Bronchial epithelial cell (primary cell): ENCODE results near the gene TRIAP1. TPM values are rescaled to one million over a fixed set of nuclear protein-coding genes. Genes with fewer than 3 reads are reported as not detected.
"Not testable (repeated sequence)": the region's sequence is repeated elsewhere in the genome, so short reads cannot be mapped to it uniquely, and the experiment has no call there.

Experiments used
- DNase-seq: peaks from one replicate; pipeline ENCODE4 v3.0.0-alpha.2; 2010; ENCODE audit warnings: low read depth
- FAIRE-seq: peaks from 2 replicates; lab custom pipeline; 2011; peaks lifted over from hg19 to GRCh38; lab: Jason Lieb, UNC
- H3K27me3 ChIP-seq: 2 replicates; pipeline ENCODE4 v1.5.1; 2011; ENCODE audit warnings: low read length; ENCODE audit not compliant: control insufficient read depth, insufficient read depth
- H3K36me3 ChIP-seq: 2 replicates; pipeline ENCODE4 v1.5.1; 2011; ENCODE audit warnings: low read length; ENCODE audit not compliant: control insufficient read depth, insufficient read depth
- H3K4me3 ChIP-seq: 2 replicates; pipeline ENCODE4 v1.5.1; 2011; ENCODE audit warnings: mild to moderate bottlenecking, low read depth, low read length, control low read depth
- total RNA-seq: library from RNA; depleted of rRNA; stranded (reverse); fragments of >200 nt; gene quantifications from 2 replicates; pipeline ENCODE4 v1.2.1, GENCODE V29; 2014
- TF ChIP-seq, protein P1 (sequence below): IDR thresholded peaks from 2 replicates; pipeline ENCODE4 v1.5.1; 2011; ENCODE audit warnings: mild to moderate bottlenecking, moderate library complexity, low read length, control low read depth, inconsistent platforms; ENCODE audit not compliant: insufficient read depth, severe bottlenecking

TRIAP1 gene
- total RNA-seq, 1 donor from 2014 or later, result 40.5 TPM

GRCh38 chr12:120488057-120488640 is 42.0 kb upstream of the TRIAP1 start:
- H3K4me3 ChIP-seq, result no peak overlapping the region
- DNase-seq, result no peak
- no peaks in the 10 kb centered on the region for H3K27me3 ChIP-seq
- H3K36me3 ChIP-seq, result peaks cover 2% of the 10 kb centered on the region
- FAIRE-seq, result no peak
- TF ChIP-seq, protein P1, sequence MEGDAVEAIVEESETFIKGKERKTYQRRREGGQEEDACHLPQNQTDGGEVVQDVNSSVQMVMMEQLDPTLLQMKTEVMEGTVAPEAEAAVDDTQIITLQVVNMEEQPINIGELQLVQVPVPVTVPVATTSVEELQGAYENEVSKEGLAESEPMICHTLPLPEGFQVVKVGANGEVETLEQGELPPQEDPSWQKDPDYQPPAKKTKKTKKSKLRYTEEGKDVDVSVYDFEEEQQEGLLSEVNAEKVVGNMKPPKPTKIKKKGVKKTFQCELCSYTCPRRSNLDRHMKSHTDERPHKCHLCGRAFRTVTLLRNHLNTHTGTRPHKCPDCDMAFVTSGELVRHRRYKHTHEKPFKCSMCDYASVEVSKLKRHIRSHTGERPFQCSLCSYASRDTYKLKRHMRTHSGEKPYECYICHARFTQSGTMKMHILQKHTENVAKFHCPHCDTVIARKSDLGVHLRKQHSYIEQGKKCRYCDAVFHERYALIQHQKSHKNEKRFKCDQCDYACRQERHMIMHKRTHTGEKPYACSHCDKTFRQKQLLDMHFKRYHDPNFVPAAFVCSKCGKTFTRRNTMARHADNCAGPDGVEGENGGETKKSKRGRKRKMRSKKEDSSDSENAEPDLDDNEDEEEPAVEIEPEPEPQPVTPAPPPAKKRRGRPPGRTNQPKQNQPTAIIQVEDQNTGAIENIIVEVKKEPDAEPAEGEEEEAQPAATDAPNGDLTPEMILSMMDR, result no peak

GRCh38 chr12:120487552-120487951 is 41.4 kb upstream of the TRIAP1 start:
- not testable (repeated sequence) for FAIRE-seq, H3K4me3 ChIP-seq, DNase-seq

DNA sequence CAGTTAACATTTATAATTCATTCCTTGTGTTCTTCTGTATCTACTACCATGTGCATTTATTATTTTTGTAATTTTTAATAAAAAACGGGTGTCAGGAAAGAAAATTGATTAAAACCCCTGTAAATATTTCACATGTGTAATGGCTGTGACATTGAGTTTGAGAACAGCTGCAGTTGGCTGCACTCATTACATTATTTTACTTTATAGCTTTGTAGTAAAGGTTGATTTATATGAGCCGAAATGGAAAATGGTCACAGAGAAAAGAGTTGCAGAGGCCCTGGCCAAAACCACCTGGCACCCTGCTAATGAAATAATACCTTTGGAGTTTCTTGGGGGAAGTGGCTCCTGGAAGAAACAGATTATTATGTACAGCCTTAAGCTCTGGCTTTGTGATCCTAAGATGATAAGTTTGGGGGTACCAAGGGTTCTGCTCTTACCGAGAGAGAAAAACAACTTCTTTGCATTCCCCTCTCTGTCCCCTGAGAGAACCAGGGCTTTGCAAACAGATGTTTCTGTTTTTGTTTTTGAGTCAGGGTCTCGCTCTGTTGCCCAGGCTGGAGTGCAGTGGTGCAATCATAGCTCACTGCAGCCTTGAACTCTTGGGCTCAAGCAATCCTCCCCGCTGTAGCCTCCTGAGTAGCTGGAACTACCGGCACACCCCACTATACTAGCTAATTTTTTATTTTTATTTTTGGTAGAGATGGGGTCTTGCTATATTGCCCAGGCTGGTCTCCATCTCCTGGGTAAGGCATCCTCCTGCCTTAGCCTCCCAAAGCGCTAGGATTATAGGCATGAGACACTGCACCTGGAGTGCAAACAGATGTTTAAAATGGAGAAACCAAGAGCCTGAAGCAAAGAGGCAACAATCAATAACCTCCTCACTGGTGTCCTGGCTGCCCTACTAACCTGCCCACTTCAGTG is 40.0 kb upstream of the TRIAP1 start:
- no peak for DNase-seq
- H3K36me3 ChIP-seq, result no peaks in the 10 kb centered on the region
- TF ChIP-seq, protein P1, result no peak
- no peaks in the 10 kb centered on the region for H3K27me3 ChIP-seq
- no peak overlapping the region for H3K4me3 ChIP-seq
- no peak for FAIRE-seq

More at GRCh38 chr12:120487552-120487951, 41.4 kb upstream of the TRIAP1 start:
- H3K27me3 ChIP-seq, H3K36me3 ChIP-seq: not testable (repeated sequence)

- DNase-seq, result no peak
These were observed 37.4 kb upstream of the TRIAP1 start for GRCh38 chr12:120483621-120484020.

GRCh38 chr12:120481022-120481767 is 35.0 kb upstream of the TRIAP1 start:
- DNase-seq (no peak), FAIRE-seq (no peak)
- TF ChIP-seq, protein P1, result no peak
- Histone ChIP-seq H3K36me3 (no peaks in the 10 kb centered on the region), H3K27me3 (no peaks in the 10 kb centered on the region), H3K4me3 (no peak overlapping the region)

More at GRCh38 chr12:120483621-120484020, 37.4 kb upstream of the TRIAP1 start:
- no peak overlapping the region for H3K4me3 ChIP-seq
- no peaks in the 10 kb centered on the region for H3K36me3 ChIP-seq
- TF ChIP-seq, protein P1, result no peak
- FAIRE-seq, result no peak
- H3K27me3 ChIP-seq, result no peaks in the 10 kb centered on the region

DNA sequence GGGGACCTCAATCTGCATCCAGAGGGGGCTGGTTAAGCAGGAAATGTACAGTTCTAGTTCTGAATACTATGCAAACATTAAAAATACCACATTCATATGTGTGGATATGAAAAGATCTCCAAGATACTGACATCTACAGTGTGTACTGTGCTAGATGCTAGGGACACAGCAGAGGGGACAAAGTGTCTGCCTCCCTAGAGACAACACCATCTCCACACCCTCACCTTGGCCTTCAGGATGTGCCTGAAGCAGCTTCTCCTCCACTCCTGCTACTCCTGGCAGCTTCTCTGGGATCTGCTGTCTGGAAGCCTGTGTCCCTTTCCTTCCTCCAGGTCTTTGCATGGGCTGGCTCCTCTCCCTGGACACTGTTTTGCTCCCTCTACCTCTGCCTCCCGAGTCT is 34.0 kb upstream of the TRIAP1 start:
- no peaks in the 10 kb centered on the region for H3K36me3 ChIP-seq
- TF ChIP-seq, protein P1, result no peak
- H3K4me3 ChIP-seq, result no peak overlapping the region
- DNase-seq (no peak), FAIRE-seq (no peak)
- H3K27me3 ChIP-seq, result no peaks in the 10 kb centered on the region
